ENCODE data around the gene RAP1A.
"Not testable (repeated sequence)": the region's sequence is repeated elsewhere in the genome, so short reads cannot be mapped to it uniquely, and the experiment has no call there.

Gene RAP1A

DNA sequence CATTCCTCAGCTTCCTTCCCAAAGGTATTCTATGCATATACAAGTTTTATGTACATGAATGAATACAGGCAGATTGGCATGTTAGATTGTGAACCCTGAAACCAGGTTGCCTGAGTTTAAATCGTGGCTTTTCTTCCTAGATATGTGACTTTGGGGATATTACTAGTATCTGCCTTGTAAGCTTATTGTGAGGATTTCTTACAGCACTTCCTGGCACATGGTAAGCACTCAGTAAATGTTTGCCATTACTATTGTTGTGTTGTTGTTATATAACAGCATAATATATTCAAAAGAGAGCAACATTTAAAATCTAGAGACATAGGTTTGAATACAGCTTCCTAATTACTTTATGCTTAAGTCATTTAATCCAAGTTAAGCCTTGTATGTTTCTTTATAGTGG is 45.1 kb downstream of the RAP1A start:
- DNase-seq (ENCODE audit: low read depth, low spot score) = no peak

- no peak for DNase-seq (ENCODE audit: low read depth, low spot score)
Measured at GRCh38 chr1:111665497-111665896, 45.9 kb downstream of the RAP1A start.

DNA sequence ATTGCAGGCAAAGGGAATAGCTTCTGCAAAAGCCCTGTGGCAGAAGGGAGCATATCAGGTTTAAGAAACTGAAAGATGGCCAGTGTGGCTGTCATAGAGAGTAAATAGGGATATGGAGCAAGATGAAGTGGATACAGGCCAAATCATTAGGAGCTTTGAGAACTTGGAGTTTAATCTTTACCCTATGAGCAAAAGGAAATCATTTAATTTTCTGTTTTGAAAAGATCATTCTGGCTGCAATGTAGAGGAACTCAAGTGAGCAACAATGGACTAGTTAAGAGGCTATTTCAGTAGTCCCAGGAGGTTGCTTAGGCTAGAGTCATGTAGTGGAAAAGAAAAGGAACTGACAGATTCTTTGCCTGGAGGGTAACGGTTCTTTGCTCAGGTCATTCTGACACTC is 47.2 kb downstream of the RAP1A start:
- DNase-seq (ENCODE audit: low read depth, low spot score) = no peak

- DNase-seq (ENCODE audit: low read depth, low spot score) = no peak
Measured at GRCh38 chr1:111669268-111669667, 49.7 kb downstream of the RAP1A start.

DNA sequence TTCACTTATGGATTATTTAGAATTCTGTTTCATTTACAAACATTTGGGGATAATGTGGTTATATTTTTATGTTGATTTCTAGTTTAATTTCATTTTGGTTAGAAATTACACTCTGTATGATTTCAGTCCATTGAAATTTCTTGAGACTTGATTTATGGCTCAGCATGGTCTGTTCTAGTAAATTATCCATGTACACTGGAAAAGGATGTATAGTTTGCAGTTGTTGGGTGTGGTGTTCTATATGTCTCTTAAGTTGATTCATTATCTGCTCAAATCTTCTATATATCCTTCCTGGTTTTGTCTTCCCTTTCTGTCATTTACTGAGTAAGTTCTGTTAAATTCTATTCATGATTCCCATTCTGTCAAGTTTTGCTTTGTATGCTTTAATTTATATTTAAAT is 52.3 kb downstream of the RAP1A start:
- no peak for DNase-seq (ENCODE audit: low read depth, low spot score)

GRCh38 chr1:111672331-111672730 is 52.7 kb downstream of the RAP1A start:
- no peak for DNase-seq (ENCODE audit: low read depth, low spot score)

GRCh38 chr1:111677604-111678003 is 58.0 kb downstream of the RAP1A start:
- DNase-seq (ENCODE audit: low read depth, low spot score) = no peak

DNA sequence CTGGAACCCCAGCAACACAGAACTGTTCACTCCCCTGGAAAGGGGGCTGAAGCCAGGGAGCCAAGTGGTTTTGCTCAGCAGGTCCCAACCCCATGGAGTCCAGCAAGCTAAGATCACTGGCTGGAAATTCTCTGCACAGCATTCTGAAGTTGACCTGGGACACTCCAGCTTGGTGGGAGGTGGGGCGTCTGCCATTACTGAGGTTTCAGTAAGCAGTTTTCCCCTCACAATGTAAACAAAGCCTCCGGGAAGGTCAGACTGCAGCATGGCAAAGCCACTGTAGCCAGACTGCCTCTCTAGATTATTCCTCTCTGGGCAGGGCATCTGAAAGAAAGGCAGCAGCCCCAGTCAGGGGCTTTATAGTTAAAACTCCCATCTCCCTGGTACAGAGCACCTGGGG is 60.0 kb downstream of the RAP1A start:
- no peak for DNase-seq (ENCODE audit: low read depth, low spot score)

DNA sequence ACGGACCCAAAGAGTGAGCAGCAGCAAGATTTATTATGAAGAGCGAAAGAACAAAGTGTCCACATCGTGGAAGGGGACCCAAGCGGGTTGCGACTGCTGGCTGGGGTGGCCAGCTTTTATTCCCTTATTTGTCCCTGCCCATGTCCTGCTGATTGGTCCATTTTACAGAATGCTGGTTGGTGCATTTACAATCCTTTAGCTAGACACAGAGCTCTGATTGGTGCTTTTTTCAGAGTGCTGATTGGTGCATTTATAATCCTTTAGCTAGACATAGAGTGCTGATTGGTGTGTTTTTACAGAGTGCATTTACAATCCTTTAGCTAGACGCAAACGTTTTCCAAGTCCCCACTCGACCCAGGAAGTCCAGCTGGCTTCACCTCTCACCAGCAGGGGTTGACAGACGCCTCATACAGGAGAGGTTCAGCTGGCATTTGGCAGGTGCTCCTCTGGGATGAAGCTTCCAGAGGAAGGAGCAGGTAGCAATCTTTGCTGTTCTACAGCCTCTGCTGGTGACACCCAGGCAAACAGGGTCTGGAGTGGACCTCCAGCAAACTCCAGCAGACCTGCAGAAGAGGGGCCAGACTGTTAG is 60.7 kb downstream of the RAP1A start:
- not testable (repeated sequence) for DNase-seq (ENCODE audit: low read depth, low spot score)

DNA sequence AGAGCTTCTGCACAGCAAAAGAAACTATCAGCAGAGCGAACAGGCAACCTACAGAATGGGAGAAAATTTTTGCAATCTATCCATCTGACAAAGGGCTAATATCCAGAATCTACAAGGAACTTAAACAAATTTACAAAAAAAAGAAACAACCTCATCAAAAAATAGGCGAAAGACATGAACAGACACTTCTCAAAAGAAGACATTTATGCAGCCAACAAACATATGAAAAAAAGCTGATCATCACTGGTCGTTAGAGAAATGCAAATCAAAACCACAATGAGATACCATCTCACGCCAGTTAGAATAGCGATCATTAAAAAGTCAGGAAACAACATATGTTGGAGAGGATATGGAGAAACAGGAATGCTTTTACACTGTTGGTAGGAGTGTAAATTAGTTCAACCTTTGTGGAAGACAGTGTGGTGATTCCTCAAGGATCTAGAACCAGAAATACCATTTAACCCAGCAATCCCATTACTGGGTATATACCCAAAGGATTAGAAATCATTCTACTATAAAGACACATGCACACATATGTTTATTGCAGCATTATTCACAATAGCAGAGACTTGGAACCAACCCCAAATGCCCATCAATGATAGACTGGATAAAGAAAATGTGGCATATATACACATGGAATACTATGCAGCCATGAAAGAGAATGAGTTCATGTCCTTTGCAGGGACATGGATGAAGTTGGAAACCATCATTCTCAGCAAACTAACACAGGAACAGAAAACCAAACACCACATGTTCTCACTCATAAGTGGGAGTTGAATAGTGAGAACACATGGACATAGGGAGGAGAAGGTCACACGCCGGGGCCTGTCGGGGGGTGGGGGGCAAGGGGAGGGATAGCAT is 65.9 kb downstream of the RAP1A start:
- DNase-seq (ENCODE audit: low read depth, low spot score) = not testable (repeated sequence)

GRCh38 chr1:111690306-111690617 is 70.7 kb downstream of the RAP1A start:
- no peak for DNase-seq (ENCODE audit: low read depth, low spot score)

DNA sequence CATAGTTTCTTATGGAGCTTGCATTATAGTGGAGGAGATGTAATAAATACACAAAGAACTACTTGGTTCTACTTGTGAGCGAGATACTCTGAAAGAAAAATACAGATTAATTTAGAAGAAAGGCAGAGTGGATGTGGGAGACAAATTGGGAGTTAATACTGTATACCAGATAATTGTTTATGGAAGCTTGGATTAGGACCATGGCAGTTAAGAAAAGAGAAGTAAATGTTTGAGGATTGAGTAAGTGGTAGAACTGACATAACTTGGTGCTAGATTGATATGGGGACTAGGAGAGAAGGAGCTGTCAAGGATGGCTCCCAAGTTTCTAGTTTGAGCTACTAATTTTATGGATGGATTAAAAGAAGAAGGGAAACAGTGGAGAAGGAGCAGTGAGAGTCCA is 72.3 kb downstream of the RAP1A start:
- no peak for DNase-seq (ENCODE audit: low read depth, low spot score)

DNA sequence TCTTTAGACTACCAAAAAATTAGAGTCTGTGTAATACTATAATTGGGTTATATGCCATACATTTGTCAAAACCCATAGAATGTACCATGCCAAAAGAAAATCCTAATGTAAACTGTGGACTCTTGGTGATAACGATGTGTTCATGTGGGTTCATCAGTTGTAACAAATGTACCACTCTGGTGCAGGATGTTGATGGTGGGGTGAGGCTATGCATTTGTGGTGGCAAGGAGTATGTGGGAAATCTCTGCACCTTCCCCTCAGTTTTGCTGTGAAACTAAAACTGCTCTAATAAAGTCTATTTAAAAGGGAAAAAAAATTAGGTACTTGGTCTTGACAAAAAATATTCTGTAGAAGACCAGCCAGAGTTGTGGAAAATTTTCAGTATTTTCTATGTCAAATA is 76.2 kb downstream of the RAP1A start:
- no peak for DNase-seq (ENCODE audit: low read depth, low spot score)

DNA sequence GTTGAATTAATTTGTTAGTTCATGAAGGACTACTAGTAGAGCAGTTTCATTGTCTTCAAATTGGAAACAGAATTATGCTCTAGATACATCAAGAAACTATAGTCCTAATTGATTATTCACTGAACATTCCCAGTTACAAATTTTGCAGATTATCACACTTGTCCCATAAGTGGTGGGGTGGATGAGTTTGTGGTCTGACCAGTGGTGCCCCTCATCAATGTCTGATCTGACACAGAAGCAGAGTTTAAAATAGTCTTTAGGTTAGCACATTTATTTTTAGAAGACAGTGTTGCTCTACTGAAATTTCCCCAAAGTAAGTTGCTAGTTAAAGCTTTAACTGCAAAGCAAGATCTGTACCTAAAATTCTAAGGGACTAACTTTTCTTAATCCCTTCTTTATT is 76.7 kb downstream of the RAP1A start:
- DNase-seq (ENCODE audit: low read depth, low spot score) = no peak

GRCh38 chr1:111699268-111699667 is 79.7 kb downstream of the RAP1A start:
- no peak for DNase-seq (ENCODE audit: low read depth, low spot score)

GRCh38 chr1:111702504-111703050 is 83.0 kb downstream of the RAP1A start:
- no peak for DNase-seq (ENCODE audit: low read depth, low spot score)

GRCh38 chr1:111704240-111704639 is 84.7 kb downstream of the RAP1A start:
- DNase-seq (ENCODE audit: low read depth, low spot score) = no peak

DNA sequence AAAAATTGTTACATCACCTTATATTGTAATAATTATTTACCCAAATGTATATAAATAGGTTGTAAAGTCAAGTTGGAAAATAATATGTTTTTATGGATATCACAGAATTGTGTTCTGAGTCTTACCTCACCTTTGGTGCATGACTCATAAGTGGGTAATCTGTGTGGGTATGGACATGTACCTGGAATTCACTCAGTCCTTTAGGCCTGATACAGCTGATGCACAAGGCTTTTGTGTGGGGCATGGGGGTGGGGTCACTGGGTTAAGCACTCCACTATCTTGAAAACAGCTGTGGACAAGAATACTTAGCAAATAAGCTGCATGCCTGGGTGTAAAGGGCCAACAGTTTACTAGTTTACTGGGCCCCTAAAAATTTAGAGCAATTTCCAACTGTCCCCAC is 85.2 kb downstream of the RAP1A start:
- no peak for DNase-seq (ENCODE audit: low read depth, low spot score)

DNA sequence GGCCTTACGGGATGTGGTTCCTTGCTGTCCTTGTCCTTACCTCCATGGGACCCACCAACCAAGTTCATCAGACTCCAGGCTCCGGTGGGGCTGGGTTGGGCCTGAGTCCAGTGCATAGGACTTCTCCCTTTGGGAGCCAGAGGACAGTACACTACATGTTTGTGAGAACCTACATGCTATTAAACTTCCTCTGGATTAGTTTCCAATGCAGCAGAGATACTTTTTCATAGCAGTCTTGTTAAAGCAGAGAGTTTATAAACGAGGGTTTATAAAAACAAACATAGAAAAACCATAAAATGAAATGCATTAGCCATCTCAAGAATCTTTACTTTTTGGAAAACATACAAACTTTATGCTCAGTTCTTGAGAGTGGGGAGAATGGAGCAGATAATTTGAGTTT is 86.3 kb downstream of the RAP1A start:
- no peak for DNase-seq (ENCODE audit: low read depth, low spot score)

GRCh38 chr1:111706921-111707320 is 87.3 kb downstream of the RAP1A start:
- DNase-seq (ENCODE audit: low read depth, low spot score) = no peak

DNA sequence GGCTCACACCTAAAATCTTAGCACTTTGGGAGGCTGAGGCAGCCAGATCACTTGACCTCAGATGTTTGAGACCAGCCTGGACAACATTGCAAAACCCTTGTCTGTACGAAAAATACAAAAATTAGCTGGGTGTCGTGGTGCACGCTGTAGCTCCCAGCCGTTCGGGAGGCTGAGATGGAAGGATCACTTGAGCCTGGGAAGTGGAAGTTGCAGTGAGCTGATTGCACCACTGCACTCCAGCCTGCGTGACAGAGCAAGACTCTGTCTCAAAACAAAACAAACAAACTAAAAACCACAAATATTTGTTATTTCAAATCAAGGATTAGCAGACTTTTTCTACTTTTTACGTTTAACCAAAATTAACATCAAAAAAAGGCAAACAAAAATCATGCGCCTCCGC is 88.3 kb downstream of the RAP1A start:
- DNase-seq (ENCODE audit: low read depth, low spot score) = no peak

GRCh38 chr1:111709986-111710385 is 90.4 kb downstream of the RAP1A start:
- DNase-seq (ENCODE audit: low read depth, low spot score) = no peak

DNA sequence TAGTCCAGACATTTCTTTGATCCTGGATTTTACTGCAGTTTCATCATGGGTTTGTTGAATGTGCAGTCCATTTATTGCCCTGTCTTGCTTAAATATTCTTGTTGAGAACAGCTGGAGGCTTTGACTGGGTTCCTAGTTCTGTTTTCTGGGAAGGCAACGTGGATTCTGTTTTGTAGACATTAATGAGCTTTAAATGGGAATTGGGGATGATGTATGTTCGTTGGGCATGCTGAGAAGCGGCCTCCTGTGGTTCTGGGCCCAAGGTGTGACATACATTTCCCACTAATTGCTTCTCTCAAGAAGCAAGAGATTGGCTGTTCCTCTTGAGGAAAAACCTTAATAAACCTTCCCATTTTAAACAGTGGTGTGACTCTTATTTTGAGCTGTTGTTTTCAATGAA is 96.7 kb downstream of the RAP1A start:
- no peak for DNase-seq (ENCODE audit: low read depth, low spot score)

Data from iPS DF 19.7 (cell line).